ENCODE measurements around the gene SNTG2. TPM values are rescaled to one million over a fixed set of nuclear protein-coding genes. Genes with fewer than 3 reads are reported as not detected.
"Not testable (repeated sequence)": the region's sequence is repeated elsewhere in the genome, so short reads cannot be mapped to it uniquely, and the experiment has no call there.

Gene SNTG2
- total RNA-seq, 4 donors from 2014 or later = 1.9 to 14.0 (median 6.7) TPM

- TF ChIP-seq, protein P1, sequence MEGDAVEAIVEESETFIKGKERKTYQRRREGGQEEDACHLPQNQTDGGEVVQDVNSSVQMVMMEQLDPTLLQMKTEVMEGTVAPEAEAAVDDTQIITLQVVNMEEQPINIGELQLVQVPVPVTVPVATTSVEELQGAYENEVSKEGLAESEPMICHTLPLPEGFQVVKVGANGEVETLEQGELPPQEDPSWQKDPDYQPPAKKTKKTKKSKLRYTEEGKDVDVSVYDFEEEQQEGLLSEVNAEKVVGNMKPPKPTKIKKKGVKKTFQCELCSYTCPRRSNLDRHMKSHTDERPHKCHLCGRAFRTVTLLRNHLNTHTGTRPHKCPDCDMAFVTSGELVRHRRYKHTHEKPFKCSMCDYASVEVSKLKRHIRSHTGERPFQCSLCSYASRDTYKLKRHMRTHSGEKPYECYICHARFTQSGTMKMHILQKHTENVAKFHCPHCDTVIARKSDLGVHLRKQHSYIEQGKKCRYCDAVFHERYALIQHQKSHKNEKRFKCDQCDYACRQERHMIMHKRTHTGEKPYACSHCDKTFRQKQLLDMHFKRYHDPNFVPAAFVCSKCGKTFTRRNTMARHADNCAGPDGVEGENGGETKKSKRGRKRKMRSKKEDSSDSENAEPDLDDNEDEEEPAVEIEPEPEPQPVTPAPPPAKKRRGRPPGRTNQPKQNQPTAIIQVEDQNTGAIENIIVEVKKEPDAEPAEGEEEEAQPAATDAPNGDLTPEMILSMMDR (IDR thresholded peaks at IDR 0.05) = no peak
- ATAC-seq (ENCODE audit: low FRiP score) = no peak
- no peak for DNase-seq (ENCODE audit: low spot score)
Measured at GRCh38 chr2:1125217-1125616, 174.6 kb downstream of the SNTG2 start.

DNA sequence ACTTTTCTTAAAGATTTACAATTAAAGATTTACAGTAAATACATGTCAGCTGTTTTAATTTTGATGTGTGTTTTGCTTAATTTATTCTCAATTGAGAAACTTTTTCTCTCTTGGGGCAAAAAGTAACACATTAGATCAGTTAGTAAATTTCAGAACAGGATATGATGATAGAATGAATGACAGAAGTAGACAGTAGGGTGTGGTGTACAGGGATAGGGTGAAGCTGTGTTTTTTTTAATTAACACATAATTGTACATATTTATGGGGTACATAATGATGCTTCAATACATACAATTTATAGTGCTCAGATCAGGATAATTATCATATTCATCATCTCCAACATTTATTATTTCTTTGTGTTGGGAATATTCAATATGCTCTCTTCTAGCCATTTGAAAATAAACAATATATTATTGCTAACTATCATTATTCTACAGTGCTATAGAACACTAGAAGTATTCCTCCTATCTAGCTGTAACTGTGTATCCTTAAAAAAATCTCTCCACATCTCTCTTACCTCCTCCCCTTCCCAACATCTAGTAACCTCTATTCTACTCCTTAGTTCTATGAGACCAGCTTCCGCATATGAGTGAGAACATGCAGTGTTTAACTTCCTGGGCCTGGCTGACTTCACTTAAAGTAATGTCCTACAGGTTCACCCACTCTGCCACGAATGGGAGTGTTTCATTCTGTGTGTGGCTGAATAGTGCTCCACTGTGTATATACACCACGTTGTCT, 175.2 kb downstream of the SNTG2 start:
- ATAC-seq (ENCODE audit: low FRiP score) (no peak), DNase-seq (ENCODE audit: low spot score) (no peak)
- TF ChIP-seq, protein P1 (IDR thresholded peaks at IDR 0.05) = no peak

DNA sequence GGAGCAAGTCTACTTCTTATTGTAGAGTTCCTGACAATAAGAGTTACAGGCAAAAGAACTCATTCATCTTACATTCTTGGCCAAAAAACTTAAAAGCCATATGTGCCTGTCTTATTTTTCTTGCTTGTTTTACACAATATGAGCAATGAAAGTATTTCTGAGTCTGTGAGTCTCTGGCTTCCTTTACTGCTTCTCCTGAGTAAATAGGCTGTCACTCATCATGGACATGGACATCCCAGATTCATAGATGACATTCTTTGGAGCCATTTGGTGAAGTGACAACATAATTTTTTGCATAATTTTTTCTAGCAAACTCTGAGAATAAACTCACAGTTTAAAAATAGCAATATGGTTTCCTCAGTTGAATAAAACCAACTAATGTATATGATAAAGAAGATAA, 179.3 kb downstream of the SNTG2 start:
- ATAC-seq (ENCODE audit: low FRiP score) (no peak), DNase-seq (ENCODE audit: low spot score) (no peak)
- TF ChIP-seq, protein P1 (IDR thresholded peaks at IDR 0.05) = no peak

DNA sequence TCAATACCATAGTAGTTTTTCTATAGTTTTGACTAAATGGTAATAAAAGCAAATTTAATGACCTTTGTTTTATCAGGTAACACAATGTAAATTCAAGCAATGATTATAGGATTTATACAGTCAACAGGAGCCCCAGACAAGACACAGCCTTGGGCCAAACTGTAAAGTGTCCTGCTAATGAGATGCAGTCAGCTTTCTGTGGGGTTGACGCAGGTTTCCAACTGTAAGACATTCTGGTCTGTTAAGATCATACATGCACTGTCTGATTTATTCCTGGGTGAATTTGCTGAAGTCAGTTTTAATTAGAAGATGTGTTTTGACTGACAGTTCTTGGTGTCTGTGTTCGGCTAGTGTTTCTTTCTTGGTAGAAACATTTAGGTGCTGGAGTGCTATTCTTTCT, 180.3 kb downstream of the SNTG2 start:
- DNase-seq (ENCODE audit: low spot score) (no peak), ATAC-seq (ENCODE audit: low FRiP score) (no peak)
- TF ChIP-seq, protein P1 (IDR thresholded peaks at IDR 0.05) = no peak

- no peak for DNase-seq (ENCODE audit: low spot score)
Measured at GRCh38 chr2:1132328-1132969, 181.8 kb downstream of the SNTG2 start.

DNA sequence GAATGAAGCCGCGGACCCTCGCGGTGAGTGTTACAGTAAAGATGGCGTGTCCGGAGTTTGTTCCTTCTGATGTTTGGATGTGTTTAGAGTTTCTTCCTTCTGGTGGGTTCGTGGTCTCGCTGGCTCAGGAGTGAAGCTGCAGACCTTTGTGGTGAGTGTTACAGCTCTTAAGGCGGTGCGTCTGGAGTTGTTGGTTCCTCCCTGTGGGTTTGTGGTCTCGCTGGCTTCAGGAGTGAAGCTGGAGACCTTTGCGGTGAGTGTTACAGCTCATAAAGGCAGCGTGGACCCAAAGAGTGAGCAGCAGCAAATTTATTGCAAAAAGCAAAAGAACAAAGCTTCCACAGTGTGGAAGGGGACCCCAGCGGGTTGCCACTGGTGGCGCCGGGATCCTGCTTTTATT, 183.2 kb downstream of the SNTG2 start:
- ATAC-seq (ENCODE audit: low FRiP score); DNase-seq (ENCODE audit: low spot score): not testable (repeated sequence)

More at GRCh38 chr2:1132328-1132969, 181.8 kb downstream of the SNTG2 start:
- ATAC-seq (ENCODE audit: low FRiP score) = no peak
- TF ChIP-seq, protein P1 (IDR thresholded peaks at IDR 0.05) = no peak

GRCh38 chr2:1134629-1135028, 184.0 kb downstream of the SNTG2 start:
- TF ChIP-seq, protein P1 (IDR thresholded peaks at IDR 0.05) = no peak
- no peak for DNase-seq (ENCODE audit: low spot score)
- no peak for ATAC-seq (ENCODE audit: low FRiP score)

All from omental fat pad (tissue), 4 donors.